Upper lobe of left lung (tissue), 4 donors: ENCODE measurements around the gene BCL2.

ENCODE experiments used
- POLR2AphosphoS5 ChIP-seq, 2 donors: sonication (generic); formaldehyde crosslinking; IDR thresholded peaks; one replicate each; pipeline ENCODE4 v1.5.1; 2017; ENCODE audit warnings: antibody characterized with exemption in 2 of 2
- TF ChIP-seq, protein P1 (sequence below), 6 experiments: fragments of 450-650 bp in 4 of 6; fragments of 200-600 bp in 2 of 6; sonication (generic) in 2 of 6; IDR thresholded peaks; one replicate each; pipeline ENCODE4 v1.5.1; 2016 to 2019; ENCODE audit warnings: antibody characterized with exemption in 6 of 6

DNA sequence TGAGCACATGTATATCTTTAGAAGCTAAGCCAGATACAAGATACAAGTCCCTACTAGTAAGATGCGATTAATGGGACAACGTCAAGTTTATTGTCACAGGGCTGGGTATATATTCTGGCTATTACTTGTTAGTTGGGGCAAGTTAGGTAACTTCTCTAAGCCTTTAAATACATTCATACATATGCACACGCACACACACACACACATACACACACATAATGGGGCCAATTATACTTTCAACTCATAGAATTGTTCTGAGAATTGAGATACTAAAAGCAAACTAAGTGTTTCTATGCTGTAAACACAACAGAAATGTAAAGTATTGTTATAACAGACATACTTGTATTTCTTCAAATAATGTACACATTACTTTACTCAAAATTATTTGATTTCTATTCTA lies 116.1 kb downstream of the BCL2 start:
- TF ChIP-seq, protein P1, sequence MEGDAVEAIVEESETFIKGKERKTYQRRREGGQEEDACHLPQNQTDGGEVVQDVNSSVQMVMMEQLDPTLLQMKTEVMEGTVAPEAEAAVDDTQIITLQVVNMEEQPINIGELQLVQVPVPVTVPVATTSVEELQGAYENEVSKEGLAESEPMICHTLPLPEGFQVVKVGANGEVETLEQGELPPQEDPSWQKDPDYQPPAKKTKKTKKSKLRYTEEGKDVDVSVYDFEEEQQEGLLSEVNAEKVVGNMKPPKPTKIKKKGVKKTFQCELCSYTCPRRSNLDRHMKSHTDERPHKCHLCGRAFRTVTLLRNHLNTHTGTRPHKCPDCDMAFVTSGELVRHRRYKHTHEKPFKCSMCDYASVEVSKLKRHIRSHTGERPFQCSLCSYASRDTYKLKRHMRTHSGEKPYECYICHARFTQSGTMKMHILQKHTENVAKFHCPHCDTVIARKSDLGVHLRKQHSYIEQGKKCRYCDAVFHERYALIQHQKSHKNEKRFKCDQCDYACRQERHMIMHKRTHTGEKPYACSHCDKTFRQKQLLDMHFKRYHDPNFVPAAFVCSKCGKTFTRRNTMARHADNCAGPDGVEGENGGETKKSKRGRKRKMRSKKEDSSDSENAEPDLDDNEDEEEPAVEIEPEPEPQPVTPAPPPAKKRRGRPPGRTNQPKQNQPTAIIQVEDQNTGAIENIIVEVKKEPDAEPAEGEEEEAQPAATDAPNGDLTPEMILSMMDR (IDR thresholded peaks at IDR 0.05): no peak
- no peak for TF ChIP-seq POLR2AphosphoS5 (IDR thresholded peaks at IDR 0.05)
